ENCODE measurements around the gene KDM5D.

Gene KDM5D

DNA sequence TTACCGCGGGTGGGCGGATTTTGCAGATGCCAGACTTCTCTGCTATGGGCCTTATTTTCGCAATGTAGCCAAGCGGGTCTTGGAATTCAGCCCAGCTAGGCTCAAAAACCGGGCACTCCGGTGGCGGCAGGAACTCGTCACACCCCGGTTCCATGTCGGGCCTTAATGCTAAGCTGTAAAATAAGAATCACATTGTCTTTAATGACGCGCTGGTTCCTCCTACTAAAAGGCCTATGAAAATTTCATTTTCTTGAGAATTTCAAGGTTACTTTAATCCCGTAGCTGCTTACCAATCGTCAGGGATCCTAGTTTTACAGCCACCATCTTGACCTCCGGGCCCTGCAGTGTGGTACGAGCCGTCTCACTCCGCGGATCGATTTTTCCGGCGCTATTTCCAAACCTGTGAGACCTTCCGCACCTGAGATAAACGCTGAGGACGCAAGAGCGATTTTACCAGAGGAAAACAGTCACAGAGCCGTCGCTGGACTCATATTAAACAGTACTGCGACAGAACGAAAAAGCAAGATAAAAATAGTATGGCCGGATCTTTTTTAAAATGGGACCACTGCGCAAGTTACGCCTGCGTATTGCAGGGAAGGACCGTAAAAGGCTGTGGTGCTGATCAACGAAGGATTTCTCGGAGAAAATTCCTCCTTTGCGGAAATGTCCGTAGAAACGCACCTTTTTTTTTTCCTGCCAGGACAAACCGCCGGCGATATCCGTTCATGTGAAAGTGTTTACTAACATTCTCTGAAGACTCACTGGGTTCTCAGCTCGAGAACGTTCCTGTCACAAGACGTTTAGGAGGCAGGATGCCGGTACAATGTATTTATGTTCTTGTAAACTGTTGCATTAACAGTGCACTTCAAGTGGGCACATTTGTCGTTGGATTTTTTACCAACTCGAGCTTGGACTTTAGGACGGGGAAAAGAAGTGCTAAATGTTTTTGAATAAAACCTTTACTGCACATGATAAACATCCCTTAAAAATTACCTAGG, at the start of gene KDM5D:
Gene KDM5D (minus strand): TSS at position 346 of the 998 bp plus-strand sequence. CDS start 192 bp downstream, at position 154.
- peak in 1 of 2 donors; percentile 83 for DNase-seq

- DNase-seq = no peak
Observed at GRCh38 chrY:19768375-19768774, 23.8 kb upstream of the KDM5D start.

DNA sequence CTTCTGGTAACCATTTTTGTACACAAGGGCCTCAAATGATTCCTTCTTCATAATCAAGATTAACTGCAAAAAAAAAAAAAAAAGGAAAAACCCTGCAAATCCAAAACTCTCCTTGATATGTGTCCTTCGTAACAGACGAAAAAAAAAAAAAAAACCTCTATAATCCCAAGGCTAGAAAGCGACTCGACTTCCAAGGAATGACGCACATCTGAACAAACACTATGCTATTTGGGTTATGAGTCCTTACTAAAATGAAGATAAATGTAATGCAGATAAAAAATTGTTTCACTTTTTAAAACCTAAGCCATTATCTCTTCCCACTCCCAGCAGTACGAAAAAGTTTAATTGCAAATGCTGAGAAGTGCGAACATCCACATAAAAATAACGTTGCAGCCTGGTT, 1.2 kb downstream of the KDM5D start:
- no peak for DNase-seq

- no peak for DNase-seq
Observed at GRCh38 chrY:19742153-19742552, 2.4 kb downstream of the KDM5D start.

DNA sequence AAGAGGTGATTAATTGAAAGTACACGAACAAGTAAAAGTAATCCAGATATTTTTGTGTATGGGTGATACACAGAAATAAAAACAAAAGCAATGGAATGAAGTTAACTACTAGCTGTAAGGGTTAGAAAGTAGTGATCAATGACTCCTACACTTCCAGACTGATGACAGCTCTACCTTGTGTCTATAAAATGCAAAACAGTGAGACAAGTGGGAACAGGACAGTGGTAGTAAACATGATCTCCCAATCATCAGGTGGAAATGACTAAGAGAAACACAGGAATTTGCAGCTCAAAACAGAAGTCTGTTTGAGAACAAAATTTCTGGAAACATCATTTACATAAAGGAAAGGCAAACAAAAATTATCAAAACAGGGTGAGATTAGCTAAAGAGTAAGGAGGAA, 10.1 kb downstream of the KDM5D start:
- no peak for DNase-seq

GRCh38 chrY:19717950-19718349, 26.6 kb downstream of the KDM5D start:
- DNase-seq = no peak

DNA sequence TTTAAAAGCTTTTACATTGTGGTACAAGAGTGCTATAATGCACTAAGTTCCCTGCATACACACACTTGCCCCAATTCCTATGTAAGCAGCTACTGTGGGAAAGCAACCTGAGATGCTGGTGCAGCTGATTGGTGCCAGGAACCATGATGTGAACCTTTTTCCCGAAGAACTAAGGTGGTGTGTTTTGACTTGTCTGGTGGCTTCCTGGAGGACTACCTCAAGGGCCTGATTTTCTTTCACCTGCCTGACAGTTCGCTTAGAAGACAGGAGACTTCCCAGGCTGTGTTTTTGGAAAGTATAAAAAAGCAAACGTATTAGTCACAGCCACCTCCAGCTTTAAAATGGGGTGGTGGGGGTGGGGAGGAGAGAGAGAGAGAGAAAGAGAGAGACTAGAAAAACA, 27.4 kb downstream of the KDM5D start:
- DNase-seq = no peak

- no peak for DNase-seq
Observed at GRCh38 chrY:19715226-19715625, 29.3 kb downstream of the KDM5D start.

GRCh38 chrY:19713430-19713829, 31.1 kb downstream of the KDM5D start:
- DNase-seq = no peak

- DNase-seq = no peak
Observed at GRCh38 chrY:19706273-19706672, 38.3 kb downstream of the KDM5D start.

GRCh38 chrY:19698495-19698894, 46.0 kb downstream of the KDM5D start:
- no peak for DNase-seq

- no peak for DNase-seq
Observed at GRCh38 chrY:19680821-19681220, 63.7 kb downstream of the KDM5D start.
